H1 (cell line): ENCODE results near the gene PRRC2A. TPM values are rescaled to one million over a fixed set of nuclear protein-coding genes. Genes with fewer than 3 reads are reported as not detected.

Experiments used
- BACH1 ChIP-seq: IDR thresholded peaks from 2 replicates; pipeline ENCODE4 v1.6.1; 2012; ENCODE audit warnings: low read length, improper control_type of control experiment
- BCL11A ChIP-seq, 2 experiments: IDR thresholded peaks; one replicate each; pipeline ENCODE4 v1.6.1; 2011; ENCODE audit warnings: low read depth in 2 of 2, low read length in 2 of 2, mild to moderate bottlenecking in 2 of 2
- CEBPB ChIP-seq: IDR thresholded peaks from 2 replicates; pipeline ENCODE4 v1.6.1; 2012; ENCODE audit warnings: low read depth, low read length
- CHD7 ChIP-seq: fragments of 300-600 bp; sonication (generic); IDR thresholded peaks from 2 replicates; pipeline ENCODE4 v1.7.1; 2012; ENCODE audit warnings: low read length, moderate library complexity, mild to moderate bottlenecking, inconsistent platforms; ENCODE audit not compliant: insufficient replicate concordance
- GTF2F1 ChIP-seq: IDR thresholded peaks from 2 replicates; pipeline ENCODE4 v1.6.1; 2012; ENCODE audit warnings: low read depth, low read length, improper control_type of control experiment, borderline replicate concordance
- POLR2AphosphoS5 ChIP-seq: IDR thresholded peaks from 2 replicates; pipeline ENCODE4 v1.6.1; 2011; ENCODE audit warnings: low read depth, low read length
- SAP30 ChIP-seq: fragments of 300-600 bp; sonication (generic); IDR thresholded peaks from 2 replicates; pipeline ENCODE4 v1.7.1; 2012; ENCODE audit warnings: low read length, moderate library complexity, mild to moderate bottlenecking, inconsistent platforms; ENCODE audit not compliant: insufficient read depth, insufficient replicate concordance
- SIN3A ChIP-seq, 2 experiments: IDR thresholded peaks in 1 of 2; conservative IDR thresholded peaks in 1 of 2; 2 replicates each; pipeline ENCODE4 v1.6.1; 2011 to 2012; ENCODE audit warnings: low read length in 2 of 2, improper control_type of control experiment in 1 of 2, low read depth in 1 of 2, mild to moderate bottlenecking in 1 of 2
- TCF12 ChIP-seq: IDR thresholded peaks from 2 replicates; pipeline ENCODE4 v1.6.1; 2011; ENCODE audit warnings: low read depth, mild to moderate bottlenecking, low read length
- YY1 ChIP-seq: IDR thresholded peaks from 2 replicates; pipeline ENCODE4 v1.6.1; 2011; ENCODE audit warnings: low read depth, mild to moderate bottlenecking, low read length
- polyA plus RNA-seq, 7 experiments: library from polyadenylated mRNA; depleted of rRNA in 3 of 7; stranded (reverse) in 5 of 7; unstranded in 2 of 7; fragments of >200 nt in 5 of 7; fragments of 200-250 nt in 2 of 7; gene quantifications; 1 replicate in 5 of 7; 2 replicates in 1 of 7; 4 replicates in 1 of 7; pipeline versions ENCODE4 v1.2.1 to v1.2.3, GENCODE V29; 2011 to 2013; ENCODE audit warnings: missing spikeins in 2 of 7, mixed read lengths in 2 of 7
- total RNA-seq: library from RNA; stranded (reverse); fragmentation: NEBNext Ultra II Directional; extraction: Animal tissue kit (Norgen Biotek cat#: 25700); gene quantifications from 2 replicates; pipeline ENCODE4 v1.2.1, GENCODE V29; 2021

The PRRC2A gene
- total and polyA plus RNA-seq, 2 of the 8 experiments (the other 6 are each of a cell fraction or from before 2014, with no cell fraction given): 118 to 300 TPM

- no peak for TF ChIP-seq CEBPB
- peak; percentile 95 for TF ChIP-seq YY1
- TF ChIP-seq GTF2F1: no peak
- peak; percentile 98 for TF ChIP-seq POLR2AphosphoS5
- no peak for TF ChIP-seq BACH1
- no peak for TF ChIP-seq TCF12
- peak in 1 of 2 experiments; percentile 63; a peak in 1 of 4 replicates for TF ChIP-seq SIN3A (conservative IDR thresholded peaks at IDR 0.05 in 1 of 2, IDR thresholded peaks at IDR 0.05 in 1 of 2; ENCODE audit: low read depth in 1 of 2, low read length in 2 of 2)
- TF ChIP-seq SAP30: no peak
- no peak for TF ChIP-seq BCL11A (IDR thresholded peaks at IDR 0.05; ENCODE audit: low read depth in 2 of 2, low read length in 2 of 2)
- TF ChIP-seq CHD7: no peak
These were observed at the start of gene PRRC2A (continued) for GRCh38 chr6:31620586-31621319.
